HFF-Myc (cell line): ENCODE measurements around the gene VWC2L.

ENCODE experiments used
- DNase-seq: peaks from one replicate; pipeline ENCODE4 v3.0.0-alpha.2; 2011; ENCODE audit warnings: low read depth; ENCODE audit errors: extremely low read depth
- H3K4me3 ChIP-seq: replicated peaks from 2 replicates; pipeline ENCODE4 v1.5.1; 2011; ENCODE audit warnings: low read depth, mild to moderate bottlenecking, control low read depth, low read length
- CTCF ChIP-seq: IDR thresholded peaks from 2 replicates; pipeline ENCODE4 v1.5.1; 2012; ENCODE audit warnings: mild to moderate bottlenecking, low read depth, low read length, control low read depth; ENCODE audit errors: missing control alignments

Gene VWC2L

DNA sequence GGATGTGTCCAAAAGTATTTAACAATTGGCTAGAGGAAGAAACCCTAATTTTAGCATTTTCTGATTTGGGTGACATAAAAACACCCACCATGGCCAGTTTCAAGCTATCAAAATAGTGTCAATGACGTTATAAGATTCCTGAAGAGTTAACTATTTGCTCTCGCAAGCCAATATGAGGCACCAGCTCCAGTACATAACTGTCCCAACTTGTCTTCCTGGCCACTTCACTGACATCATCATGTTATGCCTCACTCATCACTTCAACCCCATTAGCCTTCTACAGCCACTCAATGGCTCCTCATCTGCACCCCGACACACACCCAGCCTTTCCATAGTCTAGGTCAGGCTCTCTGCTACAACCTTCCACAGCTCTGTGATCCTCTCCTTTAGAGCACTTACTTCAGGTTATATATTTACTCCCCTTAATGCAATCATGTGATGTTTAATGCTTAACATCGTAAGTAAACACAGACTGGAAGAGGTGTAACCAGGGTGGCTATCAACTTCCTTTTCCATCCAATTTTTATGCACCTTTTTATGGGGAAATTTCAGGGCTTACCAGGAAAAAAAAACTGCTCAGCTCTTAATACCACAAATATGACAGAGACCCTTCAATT lies 158.7 kb downstream of the VWC2L start:
- no peak overlapping the region for H3K4me3 ChIP-seq
- no peak for TF ChIP-seq CTCF
- DNase-seq: no peak

DNA sequence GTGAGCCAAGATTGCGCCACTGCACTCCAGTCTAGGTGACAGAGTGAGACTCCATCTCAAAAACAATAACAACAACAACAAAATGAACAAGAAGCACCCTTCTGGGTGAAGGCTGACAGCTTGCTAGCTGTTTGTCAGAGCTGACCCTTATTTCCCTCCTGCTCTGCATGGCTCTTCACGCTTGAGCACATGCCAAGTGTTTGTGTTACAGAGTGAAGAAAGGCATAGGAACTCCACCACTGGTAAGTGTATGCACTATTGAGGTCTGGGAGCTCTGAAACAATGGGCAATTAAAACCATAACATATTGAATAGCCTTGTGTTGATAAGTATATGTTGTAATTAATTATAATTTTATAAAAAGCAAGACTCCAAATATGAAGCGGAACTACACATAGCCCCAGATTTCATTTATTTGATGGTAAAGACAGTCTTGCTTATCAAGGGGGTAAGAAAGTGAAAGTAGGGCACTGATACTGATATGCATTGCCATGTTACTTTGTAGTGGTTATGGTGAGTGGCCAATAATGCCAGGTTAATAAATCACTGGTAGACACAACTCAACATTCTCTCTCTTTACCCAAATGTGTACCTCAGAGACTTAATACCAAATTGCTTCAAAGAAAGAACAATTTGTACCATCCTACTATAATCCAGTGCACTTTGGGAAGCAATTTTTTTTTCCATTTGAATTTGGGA lies 163.4 kb downstream of the VWC2L start:
- H3K4me3 ChIP-seq: no peak overlapping the region
- DNase-seq: no peak
- TF ChIP-seq CTCF: no peak

GRCh38 chr2:214575030-214575429 lies 164.2 kb downstream of the VWC2L start:
- TF ChIP-seq CTCF: no peak
- no peak for DNase-seq
- no peak overlapping the region for H3K4me3 ChIP-seq

- TF ChIP-seq CTCF: no peak
- no peak overlapping the region for H3K4me3 ChIP-seq
- DNase-seq: no peak
Measured at GRCh38 chr2:214575465-214575864, 164.6 kb downstream of the VWC2L start.

- H3K4me3 ChIP-seq: no peak overlapping the region
- TF ChIP-seq CTCF: no peak
- no peak for DNase-seq
Measured at GRCh38 chr2:214577769-214578168, 166.9 kb downstream of the VWC2L start.

DNA sequence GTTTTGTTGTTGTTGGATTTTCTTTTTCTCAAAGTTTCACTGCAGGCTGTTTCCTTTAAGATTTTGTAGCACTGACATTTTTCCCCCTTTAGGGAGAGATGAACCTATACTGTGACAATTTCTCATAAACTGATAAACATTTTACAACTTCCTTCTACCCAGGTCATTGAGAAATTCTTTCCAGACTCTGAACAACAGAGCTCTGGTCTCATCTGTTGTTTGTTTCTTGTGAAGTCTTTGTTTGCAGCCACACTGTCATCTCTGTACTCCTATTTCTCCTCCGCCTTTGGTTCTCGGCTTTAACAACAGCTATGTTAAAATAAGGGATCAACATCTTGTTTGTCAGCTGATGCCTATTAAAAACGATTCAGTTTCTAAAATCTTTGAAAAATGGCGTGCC lies 167.6 kb downstream of the VWC2L start:
- H3K4me3 ChIP-seq: no peak overlapping the region
- no peak for TF ChIP-seq CTCF
- no peak for DNase-seq
